Upper lobe of left lung (tissue), 4 donors: Measurements from ENCODE around the gene DCP1A.

Experiments used
- EP300 ChIP-seq, 4 donors: sonication (generic); formaldehyde crosslinking; IDR thresholded peaks; one replicate each; pipeline ENCODE4 v1.5.1; 2017; ENCODE audit warnings: antibody characterized with exemption in 4 of 4, control low read depth in 2 of 4
- POLR2A ChIP-seq, 4 donors: fragments of 450-650 bp; IDR thresholded peaks; one replicate each; pipeline ENCODE4 v1.5.1; 2016 to 2017; ENCODE audit warnings: antibody characterized with exemption in 4 of 4, mild to moderate bottlenecking in 2 of 4
- TF ChIP-seq, protein P1 (sequence below), 6 experiments: fragments of 450-650 bp in 4 of 6; fragments of 200-600 bp in 2 of 6; sonication (generic) in 2 of 6; IDR thresholded peaks; one replicate each; pipeline ENCODE4 v1.5.1; 2016 to 2019; ENCODE audit warnings: antibody characterized with exemption in 6 of 6

DNA sequence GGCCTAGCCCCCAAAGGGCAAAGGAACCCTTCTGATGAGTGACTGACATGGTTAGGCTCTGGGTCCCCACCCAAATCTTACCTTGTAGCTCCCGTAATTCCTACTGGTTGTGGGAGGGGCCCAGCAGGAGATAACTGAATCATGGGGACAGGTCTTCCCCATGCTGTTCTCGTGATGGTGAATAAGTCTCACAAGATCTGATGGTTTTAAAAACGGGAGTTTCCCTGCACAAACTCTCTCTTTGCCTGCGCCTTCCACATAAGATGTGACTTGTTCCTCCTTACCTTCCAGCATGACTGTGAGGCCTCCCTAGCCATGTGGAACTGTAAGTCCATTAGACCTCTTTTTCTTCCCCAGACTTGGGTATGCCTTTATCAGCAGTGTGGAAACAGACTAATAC is 108.5 kb downstream of the DCP1A start:
- TF ChIP-seq, protein P1, sequence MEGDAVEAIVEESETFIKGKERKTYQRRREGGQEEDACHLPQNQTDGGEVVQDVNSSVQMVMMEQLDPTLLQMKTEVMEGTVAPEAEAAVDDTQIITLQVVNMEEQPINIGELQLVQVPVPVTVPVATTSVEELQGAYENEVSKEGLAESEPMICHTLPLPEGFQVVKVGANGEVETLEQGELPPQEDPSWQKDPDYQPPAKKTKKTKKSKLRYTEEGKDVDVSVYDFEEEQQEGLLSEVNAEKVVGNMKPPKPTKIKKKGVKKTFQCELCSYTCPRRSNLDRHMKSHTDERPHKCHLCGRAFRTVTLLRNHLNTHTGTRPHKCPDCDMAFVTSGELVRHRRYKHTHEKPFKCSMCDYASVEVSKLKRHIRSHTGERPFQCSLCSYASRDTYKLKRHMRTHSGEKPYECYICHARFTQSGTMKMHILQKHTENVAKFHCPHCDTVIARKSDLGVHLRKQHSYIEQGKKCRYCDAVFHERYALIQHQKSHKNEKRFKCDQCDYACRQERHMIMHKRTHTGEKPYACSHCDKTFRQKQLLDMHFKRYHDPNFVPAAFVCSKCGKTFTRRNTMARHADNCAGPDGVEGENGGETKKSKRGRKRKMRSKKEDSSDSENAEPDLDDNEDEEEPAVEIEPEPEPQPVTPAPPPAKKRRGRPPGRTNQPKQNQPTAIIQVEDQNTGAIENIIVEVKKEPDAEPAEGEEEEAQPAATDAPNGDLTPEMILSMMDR (IDR thresholded peaks at IDR 0.05), result no peak
- TF ChIP-seq POLR2A (IDR thresholded peaks at IDR 0.05) (no peak), EP300 (IDR thresholded peaks at IDR 0.05) (no peak)
